ENCODE data around the gene BANP.
"Not testable (repeated sequence)": the region's sequence is repeated elsewhere in the genome, so short reads cannot be mapped to it uniquely, and the experiment has no call there.

Gene BANP

GRCh38 chr16:87979352-87979751 lies 28.1 kb downstream of the BANP start:
- no peak overlapping the region for H2BK5ac ChIP-seq (ENCODE audit: low read depth, low read length, poor library complexity)
- no peak overlapping the region for H3K23ac ChIP-seq (ENCODE audit: low read length)
- H2BK12ac ChIP-seq (ENCODE audit: low read length) = no peak overlapping the region
- H4K8ac ChIP-seq (ENCODE audit: low read depth, low read length) = no peak overlapping the region
- H3K79me2 ChIP-seq (ENCODE audit: control insufficient read depth, insufficient read depth, low read length, poor library complexity) = no peaks in the 10 kb centered on the region
- no peak overlapping the region for H3K27ac ChIP-seq (ENCODE audit: low read depth, low read length)
- H3K27me3 ChIP-seq (ENCODE audit: insufficient read depth, low read length) = no peaks in the 10 kb centered on the region
- no peak overlapping the region for H4K91ac ChIP-seq (ENCODE audit: low read depth, low read length)
- peaks cover 0 to 11% of the 10 kb centered on the region in 2 experiments for H3K4me1 ChIP-seq (ENCODE audit: control insufficient read depth in 1 of 2, insufficient read depth in 2 of 2, low read length in 2 of 2)
- H3K79me1 ChIP-seq (ENCODE audit: low read length) = no peaks in the 10 kb centered on the region
- H3K9me3 ChIP-seq (ENCODE audit: insufficient read depth, low read depth, low read length) = peaks cover 3% of the 10 kb centered on the region
- no peak overlapping the region for H3K9ac ChIP-seq (ENCODE audit: low read length)
- no peak overlapping the region for H3K14ac ChIP-seq (ENCODE audit: low read length)
- no peak overlapping the region for H4K12ac ChIP-seq (ENCODE audit: low read depth, low read length)
- no peak overlapping the region for H2AK5ac ChIP-seq (ENCODE audit: low read length)
- no peak overlapping the region for H3K4me2 ChIP-seq (ENCODE audit: low read length)
- H2BK120ac ChIP-seq (ENCODE audit: insufficient read depth, low read length, poor library complexity) = no peak overlapping the region
- DNase-seq = no peak
- WGBS (ENCODE audit: extremely low coverage, insufficient coverage, insufficient read length) = no CpG with 5 or more reads among the region's 8 CpGs
- no peak overlapping the region for H2AFZ ChIP-seq (ENCODE audit: insufficient read depth, low read length, poor library complexity)
- H3K4ac ChIP-seq (ENCODE audit: low read depth, low read length) = no peak overlapping the region
- H3K18ac ChIP-seq (ENCODE audit: low read length) = no peak overlapping the region
- peaks cover 12 to 23% of the 10 kb centered on the region in 2 experiments for H3K36me3 ChIP-seq (ENCODE audit: control insufficient read depth in 1 of 2, insufficient read depth in 2 of 2, low read length in 2 of 2)
- H3K4me3 ChIP-seq (ENCODE audit: low read depth, low read length) = no peak overlapping the region

- not testable (repeated sequence) for H3K27ac ChIP-seq (ENCODE audit: low read depth, low read length); H2AK5ac ChIP-seq (ENCODE audit: low read length); H3K9ac ChIP-seq (ENCODE audit: low read length); H3K27me3 ChIP-seq (ENCODE audit: insufficient read depth, low read length); H3K14ac ChIP-seq (ENCODE audit: low read length); H4K8ac ChIP-seq (ENCODE audit: low read depth, low read length); H3K4ac ChIP-seq (ENCODE audit: low read depth, low read length); H3K18ac ChIP-seq (ENCODE audit: low read length); H3K4me2 ChIP-seq (ENCODE audit: low read length); H3K79me1 ChIP-seq (ENCODE audit: low read length); H2BK120ac ChIP-seq (ENCODE audit: insufficient read depth, low read length, poor library complexity); H3K79me2 ChIP-seq (ENCODE audit: control insufficient read depth, insufficient read depth, low read length, poor library complexity); DNase-seq; H2BK12ac ChIP-seq (ENCODE audit: low read length); H2AFZ ChIP-seq (ENCODE audit: insufficient read depth, low read length, poor library complexity); H4K91ac ChIP-seq (ENCODE audit: low read depth, low read length); H4K12ac ChIP-seq (ENCODE audit: low read depth, low read length); H3K4me3 ChIP-seq (ENCODE audit: low read depth, low read length); H3K23ac ChIP-seq (ENCODE audit: low read length); H2BK5ac ChIP-seq (ENCODE audit: low read depth, low read length, poor library complexity); H3K9me3 ChIP-seq (ENCODE audit: insufficient read depth, low read depth, low read length)
- peaks cover 0 to 16% of the 10 kb centered on the region in 2 experiments for H3K4me1 ChIP-seq (ENCODE audit: control insufficient read depth in 1 of 2, insufficient read depth in 2 of 2, low read length in 2 of 2)
- no CpG with 5 or more reads among the region's 12 CpGs for WGBS (ENCODE audit: extremely low coverage, insufficient coverage, insufficient read length)
- H3K36me3 ChIP-seq (ENCODE audit: control insufficient read depth in 1 of 2, insufficient read depth in 2 of 2, low read length in 2 of 2) = peaks cover 18 to 28% of the 10 kb centered on the region in 2 experiments
Observed at GRCh38 chr16:87979911-87980630, 28.8 kb downstream of the BANP start.

- H3K27ac ChIP-seq (ENCODE audit: low read depth, low read length); H3K4ac ChIP-seq (ENCODE audit: low read depth, low read length); DNase-seq; H3K9me3 ChIP-seq (ENCODE audit: insufficient read depth, low read depth, low read length); H3K4me3 ChIP-seq (ENCODE audit: low read depth, low read length); H2BK12ac ChIP-seq (ENCODE audit: low read length); H3K79me2 ChIP-seq (ENCODE audit: control insufficient read depth, insufficient read depth, low read length, poor library complexity); H2BK120ac ChIP-seq (ENCODE audit: insufficient read depth, low read length, poor library complexity); H4K12ac ChIP-seq (ENCODE audit: low read depth, low read length); H3K23ac ChIP-seq (ENCODE audit: low read length); H3K18ac ChIP-seq (ENCODE audit: low read length); H3K79me1 ChIP-seq (ENCODE audit: low read length); H2AK5ac ChIP-seq (ENCODE audit: low read length); H3K14ac ChIP-seq (ENCODE audit: low read length); H3K4me2 ChIP-seq (ENCODE audit: low read length); H3K9ac ChIP-seq (ENCODE audit: low read length); H4K91ac ChIP-seq (ENCODE audit: low read depth, low read length); H4K8ac ChIP-seq (ENCODE audit: low read depth, low read length); H2AFZ ChIP-seq (ENCODE audit: insufficient read depth, low read length, poor library complexity); H3K27me3 ChIP-seq (ENCODE audit: insufficient read depth, low read length); H2BK5ac ChIP-seq (ENCODE audit: low read depth, low read length, poor library complexity): not testable (repeated sequence)
- peaks cover 17 to 24% of the 10 kb centered on the region in 2 experiments for H3K36me3 ChIP-seq (ENCODE audit: control insufficient read depth in 1 of 2, insufficient read depth in 2 of 2, low read length in 2 of 2)
- no CpG with 5 or more reads among the region's 4 CpGs for WGBS (ENCODE audit: extremely low coverage, insufficient coverage, insufficient read length)
- peaks cover 4 to 19% of the 10 kb centered on the region in 2 experiments for H3K4me1 ChIP-seq (ENCODE audit: control insufficient read depth in 1 of 2, insufficient read depth in 2 of 2, low read length in 2 of 2)
Observed at GRCh38 chr16:87981376-87981775, 30.1 kb downstream of the BANP start.

GRCh38 chr16:87982581-87983041 lies 31.4 kb downstream of the BANP start:
- H2AK5ac ChIP-seq (ENCODE audit: low read length) = no peak overlapping the region
- H3K36me3 ChIP-seq (ENCODE audit: control insufficient read depth in 1 of 2, insufficient read depth in 2 of 2, low read length in 2 of 2) = peaks cover 17 to 24% of the 10 kb centered on the region in 2 experiments
- H3K79me2 ChIP-seq (ENCODE audit: control insufficient read depth, insufficient read depth, low read length, poor library complexity) = no peaks in the 10 kb centered on the region
- H3K27ac ChIP-seq (ENCODE audit: low read depth, low read length) = no peak overlapping the region
- no peak overlapping the region for H3K18ac ChIP-seq (ENCODE audit: low read length)
- no peak overlapping the region for H2AFZ ChIP-seq (ENCODE audit: insufficient read depth, low read length, poor library complexity)
- H4K8ac ChIP-seq (ENCODE audit: low read depth, low read length) = no peak overlapping the region
- H2BK120ac ChIP-seq (ENCODE audit: insufficient read depth, low read length, poor library complexity) = no peak overlapping the region
- no CpG with 5 or more reads among the region's 17 CpGs for WGBS (ENCODE audit: extremely low coverage, insufficient coverage, insufficient read length)
- peaks cover 4% of the 10 kb centered on the region for H3K79me1 ChIP-seq (ENCODE audit: low read length)
- H3K27me3 ChIP-seq (ENCODE audit: insufficient read depth, low read length) = no peaks in the 10 kb centered on the region
- H2BK5ac ChIP-seq (ENCODE audit: low read depth, low read length, poor library complexity) = no peak overlapping the region
- H3K9ac ChIP-seq (ENCODE audit: low read length) = no peak overlapping the region
- H3K4me1 ChIP-seq (ENCODE audit: control insufficient read depth in 1 of 2, insufficient read depth in 2 of 2, low read length in 2 of 2) = peaks cover 6 to 19% of the 10 kb centered on the region in 2 experiments
- H3K4me2 ChIP-seq (ENCODE audit: low read length) = no peak overlapping the region
- DNase-seq = no peak
- H3K4ac ChIP-seq (ENCODE audit: low read depth, low read length) = no peak overlapping the region
- no peak overlapping the region for H4K91ac ChIP-seq (ENCODE audit: low read depth, low read length)
- H4K12ac ChIP-seq (ENCODE audit: low read depth, low read length) = no peak overlapping the region
- H3K9me3 ChIP-seq (ENCODE audit: insufficient read depth, low read depth, low read length) = peaks cover 3% of the 10 kb centered on the region
- H3K23ac ChIP-seq (ENCODE audit: low read length) = no peak overlapping the region
- H3K4me3 ChIP-seq (ENCODE audit: low read depth, low read length) = no peak overlapping the region
- H3K14ac ChIP-seq (ENCODE audit: low read length) = no peak overlapping the region
- H2BK12ac ChIP-seq (ENCODE audit: low read length) = no peak overlapping the region

Data from trophoblast cell (in vitro differentiated cells and primary cell).